Uterus (tissue), 2 donors: Measurements from ENCODE around the gene H6PD.

Experiments used
- POLR2A ChIP-seq, 2 donors: fragments of 450-650 bp; IDR thresholded peaks; one replicate each; pipeline ENCODE4 v1.6.1; 2016; ENCODE audit warnings: antibody characterized with exemption in 2 of 2, mild to moderate bottlenecking in 1 of 2, moderate library complexity in 1 of 2
- TF ChIP-seq, protein P1 (sequence below), 4 experiments: fragments of 200-600 bp in 2 of 4; fragments of 450-650 bp in 2 of 4; sonication (generic) in 2 of 4; IDR thresholded peaks; one replicate each; pipeline ENCODE4 v1.5.1; 2016 to 2019; ENCODE audit warnings: antibody characterized with exemption in 4 of 4, mild to moderate bottlenecking in 2 of 4, moderate library complexity in 1 of 4

DNA sequence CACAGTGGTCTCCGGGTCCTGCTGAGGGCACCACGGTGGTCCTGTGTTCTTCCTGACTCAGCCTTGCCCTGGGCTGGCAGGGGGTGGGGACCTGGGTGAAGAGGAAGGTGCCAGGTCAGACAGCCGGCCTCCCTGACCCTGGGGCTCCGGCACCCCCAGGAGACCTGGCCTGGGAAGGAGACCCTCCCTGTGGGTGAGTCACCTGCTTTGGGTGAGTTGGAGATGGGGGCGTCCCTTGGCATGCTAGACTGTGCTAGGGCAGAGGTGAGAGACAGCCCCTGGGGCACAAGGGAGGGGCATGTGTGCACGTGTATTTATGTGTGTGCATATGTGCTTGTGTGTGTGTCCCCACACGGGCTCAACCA lies 81.5 kb downstream of the H6PD start:
- no peak for TF ChIP-seq POLR2A (IDR thresholded peaks at IDR 0.05)
- TF ChIP-seq, protein P1, sequence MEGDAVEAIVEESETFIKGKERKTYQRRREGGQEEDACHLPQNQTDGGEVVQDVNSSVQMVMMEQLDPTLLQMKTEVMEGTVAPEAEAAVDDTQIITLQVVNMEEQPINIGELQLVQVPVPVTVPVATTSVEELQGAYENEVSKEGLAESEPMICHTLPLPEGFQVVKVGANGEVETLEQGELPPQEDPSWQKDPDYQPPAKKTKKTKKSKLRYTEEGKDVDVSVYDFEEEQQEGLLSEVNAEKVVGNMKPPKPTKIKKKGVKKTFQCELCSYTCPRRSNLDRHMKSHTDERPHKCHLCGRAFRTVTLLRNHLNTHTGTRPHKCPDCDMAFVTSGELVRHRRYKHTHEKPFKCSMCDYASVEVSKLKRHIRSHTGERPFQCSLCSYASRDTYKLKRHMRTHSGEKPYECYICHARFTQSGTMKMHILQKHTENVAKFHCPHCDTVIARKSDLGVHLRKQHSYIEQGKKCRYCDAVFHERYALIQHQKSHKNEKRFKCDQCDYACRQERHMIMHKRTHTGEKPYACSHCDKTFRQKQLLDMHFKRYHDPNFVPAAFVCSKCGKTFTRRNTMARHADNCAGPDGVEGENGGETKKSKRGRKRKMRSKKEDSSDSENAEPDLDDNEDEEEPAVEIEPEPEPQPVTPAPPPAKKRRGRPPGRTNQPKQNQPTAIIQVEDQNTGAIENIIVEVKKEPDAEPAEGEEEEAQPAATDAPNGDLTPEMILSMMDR (IDR thresholded peaks at IDR 0.05) = no peak
